Measurements from ENCODE around the gene PANX1. TPM values are rescaled to one million over a fixed set of nuclear protein-coding genes. Genes with fewer than 3 reads are reported as not detected.

PANX1 gene
- total RNA-seq, 1 donor: 39.0 TPM

GRCh38 chr11:94203070-94203469 lies 74.4 kb downstream of the PANX1 start:
- no peak for TF ChIP-seq CTCF (IDR thresholded peaks at IDR 0.05; ENCODE audit: insufficient read depth, low read length)
- no peak for DNase-seq (ENCODE audit: low read depth)
- H3K4me3 ChIP-seq (ENCODE audit: low read depth, low read length): no peak overlapping the region

DNA sequence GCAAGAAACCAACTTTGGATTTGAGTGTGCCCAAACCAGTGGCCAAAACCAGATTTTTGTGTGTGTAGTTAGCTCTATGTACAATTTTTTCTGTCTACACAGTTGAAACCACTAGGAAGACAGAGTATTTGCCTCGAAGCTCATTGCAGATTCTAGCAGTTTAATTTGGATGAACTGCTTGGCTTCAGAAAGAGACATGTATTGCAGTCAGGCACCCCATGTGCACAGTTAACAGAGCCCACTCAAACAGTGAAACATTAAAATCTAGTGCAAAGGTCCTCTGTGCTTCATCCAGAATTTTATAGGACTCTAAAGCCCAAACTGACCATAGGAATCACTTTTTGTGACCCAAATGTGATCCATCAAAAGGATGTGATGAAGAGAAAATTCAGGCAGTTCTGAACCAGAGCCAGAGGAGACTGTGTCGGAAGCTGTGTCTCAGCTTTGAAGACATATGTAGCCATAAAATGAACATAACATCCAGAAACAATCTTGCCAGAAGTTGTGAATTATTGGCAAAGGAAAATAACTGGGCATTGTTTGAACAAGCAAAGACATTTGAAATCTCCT lies 82.7 kb downstream of the PANX1 start:
- no peak for DNase-seq (ENCODE audit: low read depth)
- no peak overlapping the region for H3K4me3 ChIP-seq (ENCODE audit: low read depth, low read length)
- TF ChIP-seq CTCF (IDR thresholded peaks at IDR 0.05; ENCODE audit: insufficient read depth, low read length): no peak

DNA sequence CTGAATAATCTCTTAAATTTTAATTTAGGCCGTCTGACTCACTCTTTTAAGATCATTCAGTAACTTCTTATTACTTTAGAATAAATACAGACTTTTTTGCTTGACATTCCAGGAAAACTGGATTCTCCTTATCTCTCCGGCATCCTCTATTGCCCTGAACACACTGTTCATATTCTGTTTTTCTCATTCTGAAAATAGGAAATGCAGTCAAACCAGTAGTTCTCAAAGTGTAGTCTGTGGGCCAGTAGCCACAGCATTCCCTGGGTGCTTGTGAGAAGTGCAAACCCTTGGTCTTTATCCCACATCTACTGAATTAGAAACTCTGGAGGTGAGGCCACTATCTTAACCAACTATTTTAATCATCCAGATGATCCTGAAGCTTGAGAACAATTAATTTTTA lies 84.3 kb downstream of the PANX1 start:
- no peak for DNase-seq (ENCODE audit: low read depth)
- TF ChIP-seq CTCF (IDR thresholded peaks at IDR 0.05; ENCODE audit: insufficient read depth, low read length): no peak

DNA sequence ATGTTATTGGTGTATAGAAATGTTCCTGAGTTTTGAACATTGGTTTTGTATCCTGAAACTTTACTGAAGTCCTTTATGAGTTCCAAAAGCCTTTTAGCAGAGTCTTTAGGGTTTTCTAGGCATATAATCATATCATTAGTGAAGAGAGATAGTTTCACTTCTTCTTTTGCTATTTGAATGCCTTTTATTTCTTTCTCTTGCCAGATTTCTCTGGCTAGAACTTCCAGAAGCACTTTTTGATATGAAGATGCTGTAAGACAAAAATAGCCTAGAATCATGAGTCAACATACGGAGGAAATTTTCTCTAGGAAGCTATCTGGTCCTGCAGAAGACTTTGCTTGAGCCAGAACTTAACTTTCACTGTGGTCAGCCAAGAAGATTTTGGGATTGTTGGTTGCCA lies 89.1 kb downstream of the PANX1 start:
- no peak for TF ChIP-seq CTCF (IDR thresholded peaks at IDR 0.05; ENCODE audit: insufficient read depth, low read length)
- no peak overlapping the region for H3K4me3 ChIP-seq (ENCODE audit: low read depth, low read length)
- no peak for DNase-seq (ENCODE audit: low read depth)

More for the DNA sequence above, 84.3 kb downstream of the PANX1 start:
- no peak overlapping the region for H3K4me3 ChIP-seq (ENCODE audit: low read depth, low read length)

DNA sequence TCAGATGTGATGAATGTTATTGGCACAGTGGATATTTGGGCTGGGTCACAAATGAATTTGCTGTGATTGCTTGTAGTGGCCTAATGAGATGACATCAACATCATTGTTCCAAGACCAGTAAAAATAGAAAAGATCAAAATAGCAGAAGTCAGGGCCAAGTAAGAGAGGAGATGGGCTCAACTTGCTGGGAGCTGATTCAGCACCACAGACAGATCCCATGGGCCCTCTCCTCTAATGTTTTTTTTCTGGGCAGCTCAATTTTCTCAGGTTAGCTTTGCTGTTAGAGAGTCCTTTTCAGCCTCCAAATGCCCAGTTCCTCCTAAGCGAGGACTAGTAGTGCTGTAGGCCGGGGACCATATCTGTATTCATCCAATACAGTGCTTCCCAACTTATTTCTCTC lies 89.7 kb downstream of the PANX1 start:
- no peak overlapping the region for H3K4me3 ChIP-seq (ENCODE audit: low read depth, low read length)
- DNase-seq (ENCODE audit: low read depth): no peak
- no peak for TF ChIP-seq CTCF (IDR thresholded peaks at IDR 0.05; ENCODE audit: insufficient read depth, low read length)

GRCh38 chr11:94219771-94220170 lies 91.1 kb downstream of the PANX1 start:
- no peak for DNase-seq (ENCODE audit: low read depth)
- H3K4me3 ChIP-seq (ENCODE audit: low read depth, low read length): no peak overlapping the region
- TF ChIP-seq CTCF (IDR thresholded peaks at IDR 0.05; ENCODE audit: insufficient read depth, low read length): no peak

- H3K4me3 ChIP-seq (ENCODE audit: low read depth, low read length): no peak overlapping the region
- DNase-seq (ENCODE audit: low read depth): no peak
- TF ChIP-seq CTCF (IDR thresholded peaks at IDR 0.05; ENCODE audit: insufficient read depth, low read length): no peak
Measured at GRCh38 chr11:94224078-94224477, 95.4 kb downstream of the PANX1 start.

Measured in fibroblast of the aortic adventitia (primary cell).